Neural cell (in vitro differentiated cells): ENCODE results near the gene BCAS1. TPM values are rescaled to one million over a fixed set of nuclear protein-coding genes. Genes with fewer than 3 reads are reported as not detected.

Experiments used
- H2AFZ ChIP-seq: fragments of 200-600, 300-800 bp; sonication (generic), shearing (Covaris generic); 2 replicates; pipeline ENCODE4 v1.6.0; 2014; ENCODE audit warnings: low read depth, mild to moderate bottlenecking, antibody characterized with exemption, low read length, moderate library complexity
- H3F3A ChIP-seq: fragments of 200-600 bp; shearing (Covaris generic); 2 replicates; pipeline ENCODE4 v1.6.1; 2016; ENCODE audit warnings: mild to moderate bottlenecking, moderate library complexity, mixed read lengths, antibody characterized with exemption, low read length; ENCODE audit not compliant: insufficient read depth, poor library complexity, severe bottlenecking
- H3K27ac ChIP-seq: fragments of 200-600, 300-800 bp; sonication (generic), shearing (Covaris generic); 2 replicates; pipeline ENCODE4 v1.5.1; 2014; ENCODE audit warnings: mild to moderate bottlenecking, low read length, moderate library complexity
- H3K27me3 ChIP-seq: fragments of 300-800, 200-600 bp; sonication (generic), shearing (Covaris generic); 2 replicates; pipeline ENCODE4 v1.6.0; 2014; ENCODE audit warnings: mild to moderate bottlenecking, low read depth, low read length, moderate library complexity; ENCODE audit not compliant: insufficient read depth
- H3K36me3 ChIP-seq: fragments of 300-800, 200-600 bp; sonication (generic), shearing (Covaris generic); 2 replicates; pipeline ENCODE4 v1.5.1; 2014; ENCODE audit warnings: mild to moderate bottlenecking, antibody characterized with exemption, low read length, moderate library complexity; ENCODE audit not compliant: insufficient read depth
- H3K4me2 ChIP-seq: fragments of 300-800, 200-600 bp; sonication (generic), shearing (Covaris generic); 2 replicates; pipeline ENCODE4 v1.6.0; 2014; ENCODE audit warnings: mild to moderate bottlenecking, low read length
- H3K4me3 ChIP-seq: fragments of 300-800, 200-600 bp; sonication (generic), shearing (Covaris generic); 2 replicates; pipeline ENCODE4 v1.5.1; 2014; ENCODE audit warnings: mild to moderate bottlenecking, low read length, moderate library complexity
- H3K79me2 ChIP-seq: fragments of 200-600 bp; shearing (Covaris generic); replicated peaks from 2 replicates; pipeline ENCODE4 v1.6.0; 2014; ENCODE audit warnings: mild to moderate bottlenecking, low read length, moderate library complexity; ENCODE audit not compliant: insufficient read depth
- H3K9ac ChIP-seq: fragments of 300-800, 200-600 bp; sonication (generic), shearing (Covaris generic); 2 replicates; pipeline ENCODE4 v1.6.1; 2016; ENCODE audit warnings: mild to moderate bottlenecking, low read length, mixed read lengths
- H3K9me2 ChIP-seq: fragments of 200-600 bp; shearing (Covaris generic); 2 replicates; pipeline ENCODE4 v1.6.1; 2016; ENCODE audit warnings: mild to moderate bottlenecking, low read length, mixed read lengths; ENCODE audit not compliant: insufficient read depth
- H3K9me3 ChIP-seq: fragments of 200-600, 300-800 bp; sonication (generic), shearing (Covaris generic); 2 replicates; pipeline ENCODE4 v1.6.1; 2016; ENCODE audit warnings: mild to moderate bottlenecking, mixed run types, low read length, moderate library complexity, mixed read lengths
- H4K20me1 ChIP-seq: fragments of 200-600 bp; shearing (Covaris generic); 2 replicates; pipeline ENCODE4 v1.6.1; 2016; ENCODE audit warnings: mild to moderate bottlenecking, mixed run types; ENCODE audit not compliant: insufficient read depth
- EP300 ChIP-seq: fragments of 450-650 bp; conservative IDR thresholded peaks from 2 replicates; pipeline ENCODE4 v1.6.1; 2014; ENCODE audit warnings: antibody characterized with exemption, mild to moderate bottlenecking, moderate library complexity; ENCODE audit not compliant: poor library complexity, severe bottlenecking
- EZH2 ChIP-seq: fragments of 200-600, 300-800 bp; shearing (Covaris generic), sonication (generic); IDR thresholded peaks from 2 replicates; pipeline ENCODE4 v1.6.1; 2014; ENCODE audit warnings: antibody characterized with exemption, low read length, borderline replicate concordance, mild to moderate bottlenecking; ENCODE audit not compliant: insufficient read depth, poor library complexity, severe bottlenecking
- MXI1 ChIP-seq: fragments of 450-650 bp; conservative IDR thresholded peaks from 2 replicates; pipeline ENCODE4 v1.6.1; 2014; ENCODE audit warnings: antibody characterized with exemption, mild to moderate bottlenecking; ENCODE audit not compliant: poor library complexity, severe bottlenecking
- POLR2AphosphoS5 ChIP-seq: IDR thresholded peaks from 2 replicates; pipeline ENCODE4 v1.6.1; 2012
- RAD21 ChIP-seq: fragments of 450-650 bp; conservative IDR thresholded peaks from 2 replicates; pipeline ENCODE4 v1.6.1; 2014; ENCODE audit warnings: antibody characterized with exemption, mild to moderate bottlenecking, moderate library complexity
- SMC3 ChIP-seq: fragments of 450-650 bp; conservative IDR thresholded peaks from 2 replicates; pipeline ENCODE4 v1.6.1; 2014; ENCODE audit warnings: antibody characterized with exemption, mild to moderate bottlenecking, moderate library complexity; ENCODE audit not compliant: poor library complexity
- TAF1 ChIP-seq: IDR thresholded peaks from 2 replicates; pipeline ENCODE4 v1.6.1; 2012; ENCODE audit warnings: low read depth
- polyA plus RNA-seq: library from polyadenylated mRNA; depleted of rRNA; stranded (reverse); fragments of >200 nt; gene quantifications from 2 replicates; pipeline ENCODE4 v1.2.3, GENCODE V29; 2014
- TF ChIP-seq, protein P1 (sequence below): IDR thresholded peaks from 2 replicates; pipeline ENCODE4 v1.6.1; 2012; ENCODE audit warnings: borderline replicate concordance
- TF ChIP-seq, protein P2 (sequence below): fragments of 450-650 bp; IDR thresholded peaks from 2 replicates; pipeline ENCODE4 v1.5.1; 2014; ENCODE audit warnings: antibody characterized with exemption, mild to moderate bottlenecking, moderate library complexity; ENCODE audit not compliant: poor library complexity, severe bottlenecking

The BCAS1 gene
- polyA plus RNA-seq, 1 donor from 2014 or later, result not detected

GRCh38 chr20:54079652-54080051, 9.3 kb upstream of the BCAS1 start:
- Histone ChIP-seq H2AFZ (no peak overlapping the region), H3K27me3 (no peaks in the 10 kb centered on the region), H4K20me1 (no peaks in the 10 kb centered on the region), H3F3A (no peaks in the 10 kb centered on the region), H3K4me2 (no peak overlapping the region), H3K79me2 (no peaks in the 10 kb centered on the region), H3K9me2 (no peaks in the 10 kb centered on the region), H3K27ac (no peak overlapping the region), H3K9ac (no peak overlapping the region), H3K9me3 (no peaks in the 10 kb centered on the region), H3K36me3 (no peaks in the 10 kb centered on the region), H3K4me3 (no peak overlapping the region)
- TF ChIP-seq, protein P1, sequence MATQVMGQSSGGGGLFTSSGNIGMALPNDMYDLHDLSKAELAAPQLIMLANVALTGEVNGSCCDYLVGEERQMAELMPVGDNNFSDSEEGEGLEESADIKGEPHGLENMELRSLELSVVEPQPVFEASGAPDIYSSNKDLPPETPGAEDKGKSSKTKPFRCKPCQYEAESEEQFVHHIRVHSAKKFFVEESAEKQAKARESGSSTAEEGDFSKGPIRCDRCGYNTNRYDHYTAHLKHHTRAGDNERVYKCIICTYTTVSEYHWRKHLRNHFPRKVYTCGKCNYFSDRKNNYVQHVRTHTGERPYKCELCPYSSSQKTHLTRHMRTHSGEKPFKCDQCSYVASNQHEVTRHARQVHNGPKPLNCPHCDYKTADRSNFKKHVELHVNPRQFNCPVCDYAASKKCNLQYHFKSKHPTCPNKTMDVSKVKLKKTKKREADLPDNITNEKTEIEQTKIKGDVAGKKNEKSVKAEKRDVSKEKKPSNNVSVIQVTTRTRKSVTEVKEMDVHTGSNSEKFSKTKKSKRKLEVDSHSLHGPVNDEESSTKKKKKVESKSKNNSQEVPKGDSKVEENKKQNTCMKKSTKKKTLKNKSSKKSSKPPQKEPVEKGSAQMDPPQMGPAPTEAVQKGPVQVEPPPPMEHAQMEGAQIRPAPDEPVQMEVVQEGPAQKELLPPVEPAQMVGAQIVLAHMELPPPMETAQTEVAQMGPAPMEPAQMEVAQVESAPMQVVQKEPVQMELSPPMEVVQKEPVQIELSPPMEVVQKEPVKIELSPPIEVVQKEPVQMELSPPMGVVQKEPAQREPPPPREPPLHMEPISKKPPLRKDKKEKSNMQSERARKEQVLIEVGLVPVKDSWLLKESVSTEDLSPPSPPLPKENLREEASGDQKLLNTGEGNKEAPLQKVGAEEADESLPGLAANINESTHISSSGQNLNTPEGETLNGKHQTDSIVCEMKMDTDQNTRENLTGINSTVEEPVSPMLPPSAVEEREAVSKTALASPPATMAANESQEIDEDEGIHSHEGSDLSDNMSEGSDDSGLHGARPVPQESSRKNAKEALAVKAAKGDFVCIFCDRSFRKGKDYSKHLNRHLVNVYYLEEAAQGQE, result no peak
- TF ChIP-seq SMC3 (no peak), POLR2AphosphoS5 (no peak), TAF1 (no peak), RAD21 (no peak), EZH2 (no peak), MXI1 (no peak), EP300 (no peak)
- TF ChIP-seq, protein P2, sequence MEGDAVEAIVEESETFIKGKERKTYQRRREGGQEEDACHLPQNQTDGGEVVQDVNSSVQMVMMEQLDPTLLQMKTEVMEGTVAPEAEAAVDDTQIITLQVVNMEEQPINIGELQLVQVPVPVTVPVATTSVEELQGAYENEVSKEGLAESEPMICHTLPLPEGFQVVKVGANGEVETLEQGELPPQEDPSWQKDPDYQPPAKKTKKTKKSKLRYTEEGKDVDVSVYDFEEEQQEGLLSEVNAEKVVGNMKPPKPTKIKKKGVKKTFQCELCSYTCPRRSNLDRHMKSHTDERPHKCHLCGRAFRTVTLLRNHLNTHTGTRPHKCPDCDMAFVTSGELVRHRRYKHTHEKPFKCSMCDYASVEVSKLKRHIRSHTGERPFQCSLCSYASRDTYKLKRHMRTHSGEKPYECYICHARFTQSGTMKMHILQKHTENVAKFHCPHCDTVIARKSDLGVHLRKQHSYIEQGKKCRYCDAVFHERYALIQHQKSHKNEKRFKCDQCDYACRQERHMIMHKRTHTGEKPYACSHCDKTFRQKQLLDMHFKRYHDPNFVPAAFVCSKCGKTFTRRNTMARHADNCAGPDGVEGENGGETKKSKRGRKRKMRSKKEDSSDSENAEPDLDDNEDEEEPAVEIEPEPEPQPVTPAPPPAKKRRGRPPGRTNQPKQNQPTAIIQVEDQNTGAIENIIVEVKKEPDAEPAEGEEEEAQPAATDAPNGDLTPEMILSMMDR, result no peak

- no peaks in the 10 kb centered on the region for H3K79me2 ChIP-seq
- no peak overlapping the region for H3K27ac ChIP-seq
- H3K9me2 ChIP-seq, result no peaks in the 10 kb centered on the region
- no peaks in the 10 kb centered on the region for H3K36me3 ChIP-seq
- no peak overlapping the region for H3K4me3 ChIP-seq
- H3K9me3 ChIP-seq, result no peaks in the 10 kb centered on the region
- H2AFZ ChIP-seq, result no peak overlapping the region
- no peaks in the 10 kb centered on the region for H3K27me3 ChIP-seq
- no peak overlapping the region for H3K9ac ChIP-seq
- TF ChIP-seq POLR2AphosphoS5 (no peak), TAF1 (no peak)
- H3K4me2 ChIP-seq, result no peak overlapping the region
- no peaks in the 10 kb centered on the region for H4K20me1 ChIP-seq
- no peaks in the 10 kb centered on the region for H3F3A ChIP-seq
These were observed 8.0 kb upstream of the BCAS1 start for GRCh38 chr20:54078296-54078984.
